GM19099 (cell line): ENCODE results near the gene GSG1L.

ENCODE experiments used
- POLR2A ChIP-seq: IDR thresholded peaks from 3 replicates; pipeline ENCODE4 v1.6.1; 2011; ENCODE audit warnings: low read depth; ENCODE audit not compliant: insufficient read length; ENCODE audit errors: extremely low read depth

Gene GSG1L

DNA sequence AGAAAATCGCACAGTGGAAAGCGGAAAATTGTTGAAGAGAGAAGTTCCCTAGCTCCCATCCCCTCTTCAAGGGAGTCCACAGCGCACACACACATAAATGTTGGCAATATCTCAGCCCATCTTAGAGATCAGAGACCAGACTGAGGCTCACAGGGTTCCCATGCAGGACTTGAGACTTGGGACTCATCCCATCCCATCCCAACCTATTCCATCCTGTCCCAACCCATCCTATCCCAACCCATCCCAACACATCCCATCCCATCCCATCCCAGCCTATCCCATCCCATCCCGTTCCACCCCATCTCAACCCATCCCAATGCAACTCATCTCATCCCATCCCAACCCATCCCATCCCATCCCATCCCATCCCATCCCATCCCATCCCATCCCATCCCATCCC is 29.6 kb downstream of the GSG1L start:
- no peak for TF ChIP-seq POLR2A

DNA sequence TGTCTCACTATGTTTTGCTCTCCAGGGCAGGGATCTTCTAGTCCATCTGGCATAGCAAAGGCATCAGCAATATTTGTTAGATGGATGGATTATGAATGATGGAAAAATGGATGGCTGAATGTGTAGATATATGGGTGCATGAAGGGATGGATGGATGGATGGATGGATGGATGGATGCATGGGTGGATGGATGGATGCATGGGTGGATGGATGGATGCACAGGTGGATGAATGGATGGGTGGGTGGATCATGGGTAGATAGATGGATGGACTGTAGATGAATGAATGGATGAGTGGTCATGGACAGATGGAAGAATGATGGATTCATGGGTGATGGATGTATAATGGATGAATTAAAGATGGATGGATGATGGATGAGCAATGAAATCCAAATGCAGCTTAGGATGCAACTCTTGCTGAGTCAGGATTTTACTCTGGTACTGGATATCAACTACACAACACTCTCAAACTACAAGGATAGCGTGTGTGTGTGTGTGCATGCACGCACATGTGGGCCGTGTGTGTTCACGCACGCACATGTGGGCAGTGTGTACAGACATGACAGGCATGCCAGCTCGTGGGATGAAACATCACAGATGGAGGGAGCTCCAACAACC is 34.0 kb downstream of the GSG1L start:
- no peak for TF ChIP-seq POLR2A

- TF ChIP-seq POLR2A = no peak
These were observed 36.5 kb downstream of the GSG1L start for GRCh38 chr16:28027055-28027454.

- no peak for TF ChIP-seq POLR2A
These were observed 37.9 kb downstream of the GSG1L start for GRCh38 chr16:28025631-28026030.

DNA sequence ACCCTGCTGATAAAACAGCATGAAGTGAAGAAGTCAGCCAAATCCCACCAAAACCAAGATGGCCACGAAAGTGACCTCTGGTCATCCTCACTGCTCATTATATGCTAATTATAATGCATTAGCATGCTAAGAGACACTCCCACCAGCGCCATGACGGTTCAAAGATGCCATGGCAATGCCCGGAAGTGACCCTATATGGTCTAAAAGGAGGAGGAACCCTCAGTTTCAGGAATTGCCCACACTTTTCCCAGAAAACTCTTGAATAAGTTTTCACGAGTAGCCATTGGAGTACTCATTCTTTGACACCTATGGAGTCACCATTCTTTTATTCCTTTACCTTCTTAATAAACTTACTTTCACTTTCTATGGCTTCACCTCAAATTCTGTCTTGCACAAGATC is 44.3 kb downstream of the GSG1L start:
- no peak for TF ChIP-seq POLR2A

GRCh38 chr16:28014851-28015250 is 48.7 kb downstream of the GSG1L start:
- TF ChIP-seq POLR2A = no peak

GRCh38 chr16:28013878-28014277 is 49.6 kb downstream of the GSG1L start:
- no peak for TF ChIP-seq POLR2A

- TF ChIP-seq POLR2A = no peak
These were observed 50.1 kb downstream of the GSG1L start for GRCh38 chr16:28013392-28013791.

GRCh38 chr16:28011971-28012445 is 51.5 kb downstream of the GSG1L start:
- no peak for TF ChIP-seq POLR2A

GRCh38 chr16:28011223-28011622 is 52.3 kb downstream of the GSG1L start:
- no peak for TF ChIP-seq POLR2A

DNA sequence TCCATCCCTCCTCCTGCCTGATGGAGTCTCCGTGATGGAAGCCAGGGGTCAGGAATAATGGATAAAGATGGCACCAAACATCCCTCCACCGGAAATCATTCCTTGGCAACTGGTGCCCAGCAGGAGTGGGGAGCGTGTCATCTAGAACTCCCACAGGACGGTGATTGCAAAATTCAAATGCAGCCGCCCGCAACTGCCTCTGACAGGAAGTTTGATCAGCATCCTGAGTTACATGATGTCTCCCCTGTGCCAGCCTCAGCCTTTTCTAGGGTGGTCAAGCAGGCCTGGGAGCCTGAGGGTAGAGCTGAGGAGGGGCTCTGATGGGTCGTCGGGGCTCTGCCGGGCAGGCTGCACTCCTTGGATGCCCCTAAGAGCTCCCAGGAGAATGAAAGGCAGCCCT is 52.8 kb downstream of the GSG1L start:
- TF ChIP-seq POLR2A = no peak

DNA sequence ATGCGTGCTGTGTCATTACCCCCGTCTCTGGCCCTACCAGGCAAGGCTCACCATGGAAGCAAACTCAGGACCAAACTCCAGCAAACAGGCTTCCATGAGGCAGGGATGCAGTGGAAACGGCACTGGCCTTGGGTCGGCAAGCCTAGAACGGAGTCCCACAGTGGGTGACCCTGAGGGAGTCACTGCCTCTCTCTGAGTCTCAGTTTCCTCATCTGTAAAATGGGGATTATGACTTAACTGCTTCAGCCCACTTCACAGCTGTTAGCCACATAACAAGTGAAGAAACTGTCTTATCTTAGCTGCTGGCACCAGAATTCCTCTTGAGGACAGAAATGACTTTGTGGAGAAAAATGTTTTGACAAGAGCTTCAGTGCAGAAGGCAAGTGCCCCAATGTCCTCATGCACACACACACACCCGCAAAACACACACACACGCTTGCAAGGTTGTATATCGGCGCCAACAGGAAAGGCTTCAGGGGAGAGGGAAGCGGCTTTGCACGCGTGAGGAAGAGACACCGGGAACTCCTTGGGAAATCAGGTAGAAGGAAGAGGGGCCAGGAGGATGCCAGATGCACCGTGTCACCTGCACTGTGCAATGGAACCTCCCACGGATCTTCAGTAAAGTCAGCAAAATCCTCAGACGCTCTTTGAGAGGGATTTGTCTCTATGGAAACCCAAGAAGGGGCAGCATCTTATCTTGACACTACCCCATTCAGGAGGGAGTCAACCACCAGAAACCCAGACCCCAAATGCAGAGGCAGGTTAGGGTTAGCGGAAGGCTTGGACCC is 53.7 kb downstream of the GSG1L start:
- no peak for TF ChIP-seq POLR2A

DNA sequence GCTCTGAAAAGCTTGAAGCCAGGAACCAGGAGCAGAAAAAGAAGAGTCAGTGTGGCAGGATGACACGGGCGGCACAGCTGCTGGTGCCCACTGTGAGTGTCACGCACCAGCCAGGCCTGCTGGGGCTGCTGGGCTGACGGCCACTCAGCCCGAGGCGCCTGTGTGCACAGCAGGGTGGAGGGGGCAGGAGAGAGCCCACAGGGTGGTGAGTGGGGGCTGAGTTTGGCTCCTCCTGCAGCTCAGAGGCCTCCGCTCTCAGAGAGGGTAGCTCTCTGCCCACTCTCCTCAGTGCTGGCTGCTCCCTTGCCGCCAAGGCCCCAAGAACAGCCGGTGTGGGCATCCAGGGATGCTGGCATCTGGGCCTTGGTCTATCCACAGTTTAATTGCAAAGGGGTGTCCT is 59.6 kb downstream of the GSG1L start:
- no peak for TF ChIP-seq POLR2A

- TF ChIP-seq POLR2A = no peak
These were observed 60.3 kb downstream of the GSG1L start for GRCh38 chr16:28003021-28003865.

DNA sequence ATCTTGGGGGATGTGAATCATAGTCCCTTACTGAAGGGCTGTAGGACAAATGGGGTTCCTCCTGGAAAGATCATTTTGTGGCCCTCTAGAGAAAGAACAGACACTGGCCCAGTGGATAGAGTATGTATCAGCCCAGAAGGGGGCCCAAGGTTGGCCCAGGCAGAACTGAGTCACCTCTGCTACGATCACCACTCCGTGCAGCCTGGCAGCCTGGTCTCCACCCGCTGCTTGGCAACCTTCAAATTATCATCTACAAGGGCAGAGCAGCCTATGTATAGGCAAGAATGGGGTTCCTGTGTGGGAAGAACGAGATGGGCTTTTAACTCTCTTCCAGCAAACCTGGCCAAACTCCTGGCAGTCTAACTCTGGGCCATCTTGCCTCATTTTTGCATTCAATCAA is 61.9 kb downstream of the GSG1L start:
- no peak for TF ChIP-seq POLR2A
